NCI-H345 (cell line): Measurements from ENCODE around the gene MYLK2.
"Not testable (repeated sequence)": the region's sequence is repeated elsewhere in the genome, so short reads cannot be mapped to it uniquely, and the experiment has no call there.

Experiments used
- DNase-seq: peaks from one replicate; lab custom pipeline; 2025; lab: John Stamatoyannopoulos, UW

Gene MYLK2

GRCh38 chr20:31819083-31819784, at the start of gene MYLK2:
MYLK2 (plus strand) TSS chr20:31819356; CDS start chr20:31819581, 225 bp downstream.
- DNase-seq = no peak

- DNase-seq = no peak
Observed at GRCh38 chr20:31769681-31770080, 49.5 kb upstream of the MYLK2 start.

- DNase-seq = no peak
Observed at GRCh38 chr20:31770243-31770642, 48.9 kb upstream of the MYLK2 start.

- no peak for DNase-seq
Observed at GRCh38 chr20:31774408-31774807, 44.7 kb upstream of the MYLK2 start.

DNA sequence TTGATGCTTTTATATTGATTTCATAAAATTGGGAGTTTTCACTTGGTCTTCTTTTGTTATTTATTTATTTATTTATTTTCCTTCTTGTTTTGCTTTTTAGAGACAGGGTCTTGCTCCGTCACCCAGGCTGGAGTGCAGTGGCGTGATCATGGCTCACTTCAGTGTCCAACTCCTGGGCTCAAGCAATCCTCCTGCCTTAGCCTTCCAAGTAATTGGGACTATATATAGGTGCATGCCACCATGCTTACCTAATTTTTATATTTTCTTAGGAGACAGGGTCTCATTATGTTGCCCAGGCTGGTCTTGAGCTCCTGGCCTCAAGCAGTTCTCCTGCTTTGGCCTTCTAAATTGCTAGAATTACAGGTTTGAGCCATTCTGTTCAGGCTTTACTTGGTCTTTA, 38.3 kb upstream of the MYLK2 start:
- DNase-seq = no peak

GRCh38 chr20:31781945-31782344, 37.2 kb upstream of the MYLK2 start:
- no peak for DNase-seq

GRCh38 chr20:31784354-31785044, 34.7 kb upstream of the MYLK2 start:
- DNase-seq = no peak

- DNase-seq = no peak
Observed at GRCh38 chr20:31785089-31785488, 34.1 kb upstream of the MYLK2 start.

- DNase-seq = no peak
Observed at GRCh38 chr20:31788578-31788977, 30.6 kb upstream of the MYLK2 start.

- no peak for DNase-seq
Observed at GRCh38 chr20:31790401-31790800, 28.8 kb upstream of the MYLK2 start.

- no peak for DNase-seq
Observed at GRCh38 chr20:31797364-31797763, 21.8 kb upstream of the MYLK2 start.

GRCh38 chr20:31801508-31801907, 17.6 kb upstream of the MYLK2 start:
- DNase-seq = no peak

DNA sequence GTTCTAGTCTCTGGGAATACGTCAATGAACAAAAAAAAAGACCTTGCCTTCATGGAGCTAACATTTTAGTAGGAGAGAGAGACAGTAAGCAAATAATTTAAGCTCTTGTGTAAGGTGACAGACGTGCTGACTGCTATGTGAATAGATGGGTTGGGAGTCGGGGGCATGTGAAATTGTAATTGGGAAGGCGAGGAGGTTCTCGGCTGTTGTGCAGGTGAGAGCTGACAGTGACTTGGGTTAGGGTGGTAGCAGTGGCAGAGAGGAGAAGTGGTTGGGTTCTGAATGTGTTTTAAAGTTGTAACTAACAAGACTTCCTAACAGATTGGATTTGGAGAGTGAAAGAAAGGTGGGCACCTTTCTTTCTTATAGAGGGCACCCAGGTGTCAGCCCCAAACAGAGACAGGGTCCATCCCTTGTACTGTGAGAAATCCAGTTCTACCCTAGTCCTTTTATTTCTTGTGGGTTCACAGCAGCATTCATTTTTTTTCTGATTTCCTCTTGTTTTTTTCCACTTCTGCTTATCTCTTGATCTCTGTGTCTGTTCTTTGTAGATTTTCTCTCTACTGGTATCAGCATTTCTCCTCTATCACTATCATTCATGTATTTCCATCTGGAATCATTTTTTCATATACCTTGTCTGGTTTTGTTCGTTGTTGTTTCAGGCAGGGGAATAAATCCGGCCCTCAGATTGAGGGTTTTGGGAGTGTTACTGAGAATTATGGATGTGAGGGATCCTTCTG, 15.4 kb upstream of the MYLK2 start:
- DNase-seq = no peak

DNA sequence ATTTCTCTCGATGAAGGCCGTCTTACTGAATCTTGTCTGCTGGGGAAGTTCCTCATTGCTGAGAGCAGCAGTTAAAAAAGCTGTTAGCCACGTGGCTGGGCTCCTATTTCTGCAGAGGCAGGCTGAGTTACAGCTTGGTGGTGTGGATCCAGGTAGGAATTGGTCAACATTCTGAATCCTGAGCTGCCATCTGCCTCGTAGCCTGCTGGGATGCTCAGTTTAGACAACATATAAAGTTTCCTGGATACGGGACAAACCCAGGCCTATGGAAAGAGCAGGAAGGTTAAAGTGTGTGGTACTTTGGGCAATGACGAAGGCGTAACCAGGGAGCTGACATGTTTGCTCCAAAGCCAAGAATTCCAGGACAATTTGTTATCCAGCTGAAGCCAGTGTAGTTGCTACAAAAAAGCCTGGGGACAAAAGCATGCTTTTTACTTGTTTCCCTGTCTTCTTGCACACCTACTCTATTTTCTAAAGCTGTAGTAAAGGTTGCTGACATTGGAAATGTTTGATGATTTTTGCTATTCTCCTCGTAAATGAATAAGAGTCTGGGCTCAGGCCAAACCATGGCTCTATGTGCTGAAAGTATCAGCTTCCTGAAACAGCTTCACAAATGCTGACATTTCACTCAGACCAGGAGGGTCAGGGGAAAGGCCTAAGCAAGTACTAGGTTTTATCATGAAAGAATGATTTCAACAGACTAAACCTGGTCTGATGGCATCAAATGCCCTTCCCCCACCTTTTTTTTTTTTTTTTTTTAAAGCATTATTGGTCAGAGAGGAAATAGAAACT, 12.4 kb upstream of the MYLK2 start:
- no peak for DNase-seq

DNA sequence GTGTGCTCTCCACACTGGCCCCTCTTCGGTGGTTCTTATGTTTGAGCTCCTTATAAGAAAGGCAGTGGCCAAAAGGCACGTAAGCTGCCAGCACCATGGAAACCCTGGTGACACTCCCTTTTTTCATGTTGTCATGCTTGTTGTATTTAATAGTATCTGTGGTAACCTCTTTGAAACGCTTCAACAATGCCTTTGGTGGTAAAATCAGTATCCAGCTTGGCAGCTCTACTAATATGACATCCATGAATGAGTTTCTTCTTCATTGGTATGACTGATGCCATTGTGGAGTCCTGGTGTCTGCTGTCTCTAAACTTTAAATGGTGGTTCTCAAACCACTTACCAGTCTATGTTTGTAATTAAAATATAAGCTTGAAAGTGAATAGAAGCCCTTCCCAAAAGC, 10.7 kb upstream of the MYLK2 start:
- DNase-seq = no peak

DNA sequence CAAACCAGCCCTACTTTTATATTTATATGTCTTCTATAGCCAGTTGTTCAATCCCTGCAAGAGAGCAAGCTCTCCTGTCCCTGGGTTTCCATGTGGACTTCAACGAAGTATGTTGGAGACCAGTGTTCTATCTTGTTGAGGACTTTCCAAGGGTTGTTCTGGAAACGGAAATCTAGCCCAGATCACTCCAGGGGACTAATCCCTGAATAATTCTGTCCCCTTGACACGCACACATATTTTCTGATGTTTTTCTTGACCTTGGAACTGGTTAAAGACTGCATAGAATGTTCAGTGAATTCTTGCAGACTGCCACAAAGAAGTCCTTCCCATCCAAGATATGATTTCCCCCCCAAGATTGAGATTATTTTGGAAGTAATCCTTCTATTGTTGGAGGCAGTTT, 9.5 kb upstream of the MYLK2 start:
- no peak for DNase-seq

- DNase-seq = no peak
Observed at GRCh38 chr20:31811198-31811597, 8.0 kb upstream of the MYLK2 start.

DNA sequence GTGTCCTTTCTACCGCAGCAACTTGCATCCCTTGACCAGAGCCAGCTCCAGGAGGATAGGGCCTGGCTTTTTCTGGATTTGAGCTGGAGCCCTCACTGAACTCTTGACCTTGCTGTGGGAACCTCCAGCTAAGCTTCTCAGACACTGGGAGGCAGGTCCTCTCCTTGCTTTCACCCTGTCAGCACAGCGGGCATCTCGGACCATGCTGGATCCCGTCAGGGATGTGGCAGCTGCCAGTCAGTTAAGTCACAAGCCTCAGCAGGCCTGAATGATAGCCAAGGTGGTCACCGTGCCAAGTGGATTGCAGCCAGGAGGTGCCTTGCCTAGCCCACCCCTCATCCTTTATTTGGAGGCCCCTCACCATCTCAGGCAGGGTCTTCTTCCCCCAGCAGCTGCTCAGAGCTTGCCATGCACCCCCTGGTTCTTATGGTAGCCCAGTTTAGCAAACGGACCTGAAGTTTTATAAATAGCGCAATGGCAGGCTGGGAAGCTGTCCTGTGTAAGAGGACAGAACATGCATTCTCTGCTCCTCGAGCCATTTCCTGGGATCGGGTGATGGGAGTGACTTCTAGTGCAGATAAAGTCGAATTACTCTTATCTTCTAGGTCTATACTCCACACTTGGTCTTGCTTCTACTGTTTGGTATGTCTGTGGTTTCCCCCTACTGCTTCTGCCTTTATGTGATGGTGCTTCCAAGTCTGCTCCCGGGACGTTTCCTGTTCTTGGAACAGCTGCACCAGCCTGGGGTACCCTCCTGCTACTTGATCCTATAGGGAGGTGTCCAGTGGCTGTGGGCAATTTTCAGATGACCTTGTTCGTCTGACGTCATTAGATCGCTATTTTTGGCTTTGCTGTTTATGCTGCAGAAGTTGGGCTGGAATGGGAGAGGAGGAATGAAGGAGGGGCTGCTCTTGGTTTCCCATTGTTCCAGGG, 7.1 kb upstream of the MYLK2 start:
- DNase-seq = no peak

- DNase-seq = no peak
Observed at GRCh38 chr20:31813611-31814010, 5.5 kb upstream of the MYLK2 start.

- DNase-seq = not testable (repeated sequence)
Observed at GRCh38 chr20:31814142-31814541, 5.0 kb upstream of the MYLK2 start.
